Measurements from ENCODE around the gene CPE.

GRCh38 chr4:165439344-165439743, 60.5 kb downstream of the CPE start:
- TF ChIP-seq CTCF (IDR thresholded peaks at IDR 0.05): no peak
- TF ChIP-seq EZH2phosphoT487 (IDR thresholded peaks at IDR 0.05): no peak
- no peak for TF ChIP-seq EZH2 (IDR thresholded peaks at IDR 0.05)
